Stimulated activated CD4-positive, alpha-beta T cell treated with anti-CD3 and anti-CD28 coated beads, Interleukin-2, amount 100 ng/mL, for 4 hours (primary cell): Measurements from ENCODE around the gene FBF1.

Source experiments
- DNase-seq: peaks from one replicate; pipeline ENCODE4 v3.0.0-alpha.2; 2020; ENCODE audit warnings: low read depth

The FBF1 gene

GRCh38 chr17:75959051-75959838 is 18.4 kb upstream of the FBF1 start:
- no peak for DNase-seq

- no peak for DNase-seq
Observed at GRCh38 chr17:75950855-75951554, 10.2 kb upstream of the FBF1 start.

- no peak for DNase-seq
Observed at GRCh38 chr17:75950421-75950820, 9.6 kb upstream of the FBF1 start.

GRCh38 chr17:75945211-75945610 is 4.4 kb upstream of the FBF1 start:
- no peak for DNase-seq

- no peak for DNase-seq
Observed at GRCh38 chr17:75943491-75943890, 2.6 kb upstream of the FBF1 start.

GRCh38 chr17:75942473-75942872 is 1.6 kb upstream of the FBF1 start:
- DNase-seq, result no peak

GRCh38 chr17:75941442-75941819 is 589 bp upstream of the FBF1 start:
- no peak for DNase-seq

- no peak for DNase-seq
Observed at GRCh38 chr17:75937652-75938051, 3.2 kb downstream of the FBF1 start.

GRCh38 chr17:75933808-75934207 is 7.0 kb downstream of the FBF1 start:
- DNase-seq, result no peak

GRCh38 chr17:75932852-75933251 is 8.0 kb downstream of the FBF1 start:
- no peak for DNase-seq

GRCh38 chr17:75931062-75931461 is 9.8 kb downstream of the FBF1 start:
- DNase-seq, result no peak

GRCh38 chr17:75927286-75927922 is 13.4 kb downstream of the FBF1 start:
- DNase-seq, result no peak

GRCh38 chr17:75926456-75926855 is 14.4 kb downstream of the FBF1 start:
- DNase-seq, result no peak

- no peak for DNase-seq
Observed at GRCh38 chr17:75925912-75926311, 14.9 kb downstream of the FBF1 start.

GRCh38 chr17:75925103-75925502 is 15.7 kb downstream of the FBF1 start:
- DNase-seq, result no peak

GRCh38 chr17:75922963-75923874 is 17.6 kb downstream of the FBF1 start:
- no peak for DNase-seq

- DNase-seq, result no peak
Observed at GRCh38 chr17:75922173-75922961, 18.5 kb downstream of the FBF1 start.

- no peak for DNase-seq
Observed at GRCh38 chr17:75921596-75921995, 19.2 kb downstream of the FBF1 start.

GRCh38 chr17:75920045-75920560 is 20.7 kb downstream of the FBF1 start:
- DNase-seq, result no peak

GRCh38 chr17:75919611-75920010 is 21.2 kb downstream of the FBF1 start:
- no peak for DNase-seq

GRCh38 chr17:75917917-75918445 is 22.9 kb downstream of the FBF1 start:
- no peak for DNase-seq
